Measurements from ENCODE around the gene CCDC12.

DNA sequence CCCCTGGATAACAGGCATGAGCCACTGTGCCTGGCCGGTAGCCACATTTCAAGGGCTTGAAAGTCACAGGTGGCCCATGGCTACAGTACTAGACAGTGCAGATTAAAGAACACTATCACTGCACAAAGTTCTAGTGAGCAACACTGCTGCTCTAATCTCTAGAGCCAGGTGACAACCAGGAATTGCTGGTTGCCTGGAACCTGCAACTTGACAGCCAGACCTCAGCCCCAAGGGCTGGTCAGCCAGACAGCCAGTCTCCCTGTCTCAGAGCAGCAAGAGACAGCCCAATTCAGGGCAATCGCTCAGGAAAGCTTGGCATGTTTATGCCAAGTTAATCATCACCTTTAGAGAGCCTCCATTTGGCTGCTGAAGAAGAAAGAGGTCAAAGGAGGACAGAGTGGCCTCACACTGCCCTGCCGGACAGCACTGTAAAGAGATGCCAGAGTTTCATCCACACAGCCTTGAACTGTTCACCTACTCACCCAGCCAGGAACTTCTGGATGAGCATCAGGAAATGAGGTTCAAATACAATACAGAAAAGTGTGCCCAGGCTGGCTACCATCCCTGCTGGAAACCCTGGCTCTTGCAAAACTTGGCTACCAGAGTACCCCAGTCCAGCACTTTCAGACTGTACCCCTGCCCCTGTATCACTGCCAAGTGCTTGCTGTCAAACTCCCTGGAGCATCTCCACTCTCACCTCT, 6.0 kb downstream of the CCDC12 start:
- TF ChIP-seq, protein P1, sequence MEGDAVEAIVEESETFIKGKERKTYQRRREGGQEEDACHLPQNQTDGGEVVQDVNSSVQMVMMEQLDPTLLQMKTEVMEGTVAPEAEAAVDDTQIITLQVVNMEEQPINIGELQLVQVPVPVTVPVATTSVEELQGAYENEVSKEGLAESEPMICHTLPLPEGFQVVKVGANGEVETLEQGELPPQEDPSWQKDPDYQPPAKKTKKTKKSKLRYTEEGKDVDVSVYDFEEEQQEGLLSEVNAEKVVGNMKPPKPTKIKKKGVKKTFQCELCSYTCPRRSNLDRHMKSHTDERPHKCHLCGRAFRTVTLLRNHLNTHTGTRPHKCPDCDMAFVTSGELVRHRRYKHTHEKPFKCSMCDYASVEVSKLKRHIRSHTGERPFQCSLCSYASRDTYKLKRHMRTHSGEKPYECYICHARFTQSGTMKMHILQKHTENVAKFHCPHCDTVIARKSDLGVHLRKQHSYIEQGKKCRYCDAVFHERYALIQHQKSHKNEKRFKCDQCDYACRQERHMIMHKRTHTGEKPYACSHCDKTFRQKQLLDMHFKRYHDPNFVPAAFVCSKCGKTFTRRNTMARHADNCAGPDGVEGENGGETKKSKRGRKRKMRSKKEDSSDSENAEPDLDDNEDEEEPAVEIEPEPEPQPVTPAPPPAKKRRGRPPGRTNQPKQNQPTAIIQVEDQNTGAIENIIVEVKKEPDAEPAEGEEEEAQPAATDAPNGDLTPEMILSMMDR (conservative IDR thresholded peaks at IDR 0.05): no peak
- no peak for TF ChIP-seq ZFX (IDR thresholded peaks at IDR 0.05)
